SU-DHL-6 (cell line): ENCODE data around the gene EEF2KMT.

ENCODE experiments used
- EZH2phosphoT487 ChIP-seq: fragments of 200-600 bp; sonication (generic), shearing (Covaris generic); conservative IDR thresholded peaks from 2 replicates; pipeline ENCODE4 v1.6.1; 2018; ENCODE audit warnings: mild to moderate bottlenecking, antibody characterized with exemption, low read length, moderate library complexity, mixed read lengths
- TF ChIP-seq, protein P1 (sequence below): fragments of 200-600 bp; sonication (generic); IDR thresholded peaks from one replicate; pipeline ENCODE4 v1.5.1; 2017; ENCODE audit warnings: antibody characterized with exemption, mild to moderate bottlenecking, low read length, moderate library complexity; ENCODE audit not compliant: insufficient read depth, poor library complexity, severe bottlenecking

DNA sequence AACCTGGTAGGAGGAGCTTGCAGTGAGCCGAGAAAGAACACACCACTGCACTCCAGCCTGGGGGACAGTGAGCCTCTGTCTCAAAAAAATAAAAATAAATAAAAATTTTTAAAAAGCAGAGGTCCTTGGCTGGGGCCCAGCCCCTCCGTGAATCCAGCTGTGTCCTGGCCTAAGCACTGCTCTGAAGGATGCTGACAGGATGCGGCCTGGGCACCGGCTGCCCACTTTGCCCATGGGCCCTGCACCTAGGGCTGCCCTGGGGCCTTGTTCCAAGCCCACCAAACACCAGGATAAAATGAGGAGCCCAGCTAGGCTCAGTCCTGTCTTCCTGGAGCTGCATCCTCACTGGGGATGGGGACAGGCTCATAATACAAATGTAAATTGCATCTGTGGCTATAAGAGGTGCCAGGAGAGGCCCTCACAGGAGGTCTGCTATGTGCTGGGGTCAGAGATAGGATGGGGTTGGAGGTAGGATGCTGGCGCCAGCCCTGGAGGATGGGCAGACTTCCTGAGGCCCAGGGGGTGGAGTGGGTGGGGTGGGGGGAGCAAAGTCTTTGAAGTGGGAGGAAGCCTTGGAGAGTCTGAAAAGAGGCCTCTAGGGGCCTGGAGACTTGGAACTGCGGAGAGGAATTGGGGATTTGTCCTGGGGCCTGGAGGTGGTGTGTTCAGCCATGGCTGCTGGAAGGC is 38.1 kb downstream of the EEF2KMT start:
- TF ChIP-seq, protein P1, sequence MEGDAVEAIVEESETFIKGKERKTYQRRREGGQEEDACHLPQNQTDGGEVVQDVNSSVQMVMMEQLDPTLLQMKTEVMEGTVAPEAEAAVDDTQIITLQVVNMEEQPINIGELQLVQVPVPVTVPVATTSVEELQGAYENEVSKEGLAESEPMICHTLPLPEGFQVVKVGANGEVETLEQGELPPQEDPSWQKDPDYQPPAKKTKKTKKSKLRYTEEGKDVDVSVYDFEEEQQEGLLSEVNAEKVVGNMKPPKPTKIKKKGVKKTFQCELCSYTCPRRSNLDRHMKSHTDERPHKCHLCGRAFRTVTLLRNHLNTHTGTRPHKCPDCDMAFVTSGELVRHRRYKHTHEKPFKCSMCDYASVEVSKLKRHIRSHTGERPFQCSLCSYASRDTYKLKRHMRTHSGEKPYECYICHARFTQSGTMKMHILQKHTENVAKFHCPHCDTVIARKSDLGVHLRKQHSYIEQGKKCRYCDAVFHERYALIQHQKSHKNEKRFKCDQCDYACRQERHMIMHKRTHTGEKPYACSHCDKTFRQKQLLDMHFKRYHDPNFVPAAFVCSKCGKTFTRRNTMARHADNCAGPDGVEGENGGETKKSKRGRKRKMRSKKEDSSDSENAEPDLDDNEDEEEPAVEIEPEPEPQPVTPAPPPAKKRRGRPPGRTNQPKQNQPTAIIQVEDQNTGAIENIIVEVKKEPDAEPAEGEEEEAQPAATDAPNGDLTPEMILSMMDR: no peak
- no peak for TF ChIP-seq EZH2phosphoT487
